ENCODE measurements around the gene CLDN12. TPM values are rescaled to one million over a fixed set of nuclear protein-coding genes. Genes with fewer than 3 reads are reported as not detected.

Gene CLDN12
- total and polyA plus RNA-seq, 11 donors, result 20.7 to 45.2 (median 31.4) TPM

GRCh38 chr7:90407484-90407821 lies 4.2 kb downstream of the CLDN12 start:
- Histone ChIP-seq H3K27me3 (no peaks in the 10 kb centered on the region), H3K27ac (peak overlapping the region in 6 of 12 donors; percentile 73 to 97 (median 94)), H3K9me3 (no peaks in the 10 kb centered on the region), H3K4me1 (peaks cover 0 to 70% (median 22%) of the 10 kb centered on the region in 12 donors), H3K4me3 (no peak overlapping the region), H3K36me3 (peaks cover 0 to 64% (median 21%) of the 10 kb centered on the region in 9 donors)
- intact Hi-C loops (cut with DNase I), result loop anchor here in 3 of 10 donors (5.0 to 10.0 kb wide), 2 partner anchors 60 to 63 kb away; partner anchors contain the start of gene GTPBP10 (in 3 of the 3)
- WGBS, 4 donors, result 86 to 93% (median 91%) methylated on average over 1 of the region's 1 CpG
- ATAC-seq (no peak), DNase-seq (no peak)
- TF ChIP-seq POLR2A (IDR thresholded peaks at IDR 0.05), result no peak
- TF ChIP-seq, protein P1, sequence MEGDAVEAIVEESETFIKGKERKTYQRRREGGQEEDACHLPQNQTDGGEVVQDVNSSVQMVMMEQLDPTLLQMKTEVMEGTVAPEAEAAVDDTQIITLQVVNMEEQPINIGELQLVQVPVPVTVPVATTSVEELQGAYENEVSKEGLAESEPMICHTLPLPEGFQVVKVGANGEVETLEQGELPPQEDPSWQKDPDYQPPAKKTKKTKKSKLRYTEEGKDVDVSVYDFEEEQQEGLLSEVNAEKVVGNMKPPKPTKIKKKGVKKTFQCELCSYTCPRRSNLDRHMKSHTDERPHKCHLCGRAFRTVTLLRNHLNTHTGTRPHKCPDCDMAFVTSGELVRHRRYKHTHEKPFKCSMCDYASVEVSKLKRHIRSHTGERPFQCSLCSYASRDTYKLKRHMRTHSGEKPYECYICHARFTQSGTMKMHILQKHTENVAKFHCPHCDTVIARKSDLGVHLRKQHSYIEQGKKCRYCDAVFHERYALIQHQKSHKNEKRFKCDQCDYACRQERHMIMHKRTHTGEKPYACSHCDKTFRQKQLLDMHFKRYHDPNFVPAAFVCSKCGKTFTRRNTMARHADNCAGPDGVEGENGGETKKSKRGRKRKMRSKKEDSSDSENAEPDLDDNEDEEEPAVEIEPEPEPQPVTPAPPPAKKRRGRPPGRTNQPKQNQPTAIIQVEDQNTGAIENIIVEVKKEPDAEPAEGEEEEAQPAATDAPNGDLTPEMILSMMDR (IDR thresholded peaks at IDR 0.05), result no peak

DNA sequence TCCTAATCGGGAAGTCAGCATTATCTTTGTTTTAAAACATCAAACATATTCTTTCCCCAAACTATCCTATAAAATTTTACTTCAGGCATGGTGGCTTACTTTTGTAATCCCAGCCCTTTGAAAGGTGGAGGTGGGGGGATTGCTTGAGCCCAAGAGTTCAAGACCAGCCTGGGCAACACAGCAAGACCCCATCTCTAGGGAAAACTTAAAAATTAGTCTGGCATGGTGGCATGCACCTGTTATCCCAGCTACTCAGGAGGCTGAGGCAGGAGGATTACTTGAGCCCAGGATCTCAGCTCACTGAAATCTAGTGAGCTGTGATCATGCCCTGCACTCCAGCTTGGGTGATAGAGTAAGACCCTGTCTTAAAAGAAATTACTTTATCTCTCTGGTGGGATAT lies 4.9 kb downstream of the CLDN12 start:
- 89 to 98% (median 95%) methylated on average over 1 of the region's 1 CpG for WGBS, 4 donors
- peaks cover 0 to 71% (median 27%) of the 10 kb centered on the region in 9 donors for H3K36me3 ChIP-seq
- no peaks in the 10 kb centered on the region for H3K27me3 ChIP-seq
- H3K9me3 ChIP-seq, result no peaks in the 10 kb centered on the region
- intact Hi-C loops (cut with DNase I), result loop anchor here in 3 of 10 donors (5.0 to 10.0 kb wide), 2 partner anchors 61 to 63 kb away; partner anchors contain the start of gene GTPBP10 (in 3 of the 3)
- ATAC-seq (no peak), DNase-seq (no peak)
- H3K4me3 ChIP-seq, result no peak overlapping the region
- TF ChIP-seq, protein P1 (IDR thresholded peaks at IDR 0.05), result no peak
- TF ChIP-seq POLR2A (IDR thresholded peaks at IDR 0.05), result no peak
- peak overlapping the region in 1 of 12 donors; percentile 96 for H3K27ac ChIP-seq
- peaks cover 0 to 77% (median 21%) of the 10 kb centered on the region in 12 donors for H3K4me1 ChIP-seq

DNA sequence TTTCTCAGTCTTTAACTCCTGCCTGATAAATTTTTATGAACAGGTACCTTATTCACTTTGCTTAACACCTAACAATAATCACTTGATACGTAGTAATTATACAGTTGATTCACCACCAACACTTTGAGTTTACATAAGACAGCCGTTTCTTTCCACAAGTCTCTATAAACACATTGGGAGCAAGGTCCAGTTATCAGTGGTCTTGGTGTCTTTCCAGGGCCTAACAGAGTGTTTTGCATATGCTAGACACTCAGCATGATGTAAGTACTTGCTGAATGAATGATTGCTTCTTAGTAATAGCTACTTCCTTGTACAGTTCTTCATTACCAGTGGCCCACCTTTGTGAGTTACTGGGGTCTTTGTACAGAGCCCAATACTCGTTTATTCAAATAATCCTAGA lies 6.4 kb downstream of the CLDN12 start:
- no peaks in the 10 kb centered on the region for H3K27me3 ChIP-seq
- DNase-seq, result no peak
- ATAC-seq, result peak in 3 of 4 donors; percentile 19 to 61 (median 59)
- intact Hi-C loops (cut with DNase I), result loop anchor here in 3 of 10 donors (5.0 to 10.0 kb wide), 2 partner anchors 62 to 65 kb away; partner anchors contain the start of gene GTPBP10 (in 3 of the 3)
- H3K9me3 ChIP-seq, result no peaks in the 10 kb centered on the region
- peak overlapping the region in 3 of 12 donors; percentile 5 to 67 (median 30) for H3K27ac ChIP-seq
- no peak overlapping the region for H3K4me3 ChIP-seq
- WGBS, 4 donors, result 49 to 66% (median 60%) methylated on average over 3 of the region's 3 CpGs
- TF ChIP-seq, protein P1 (IDR thresholded peaks at IDR 0.05), result no peak
- no peak for TF ChIP-seq POLR2A (IDR thresholded peaks at IDR 0.05)
- H3K36me3 ChIP-seq, result peaks cover 0 to 84% (median 30%) of the 10 kb centered on the region in 9 donors
- H3K4me1 ChIP-seq, result peaks cover 0 to 72% (median 14%) of the 10 kb centered on the region in 12 donors

GRCh38 chr7:90411510-90411909 lies 8.2 kb downstream of the CLDN12 start:
- intact Hi-C loops (cut with DNase I), result no loop called here
- Histone ChIP-seq H3K27ac (peak overlapping the region in 2 of 12 donors; percentile 5 to 54), H3K9me3 (no peaks in the 10 kb centered on the region), H3K36me3 (peaks cover 0 to 78% (median 28%) of the 10 kb centered on the region in 9 donors), H3K4me1 (peaks cover 0 to 61% (median 12%) of the 10 kb centered on the region in 12 donors), H3K27me3 (no peaks in the 10 kb centered on the region), H3K4me3 (no peak overlapping the region)
- no peak for DNase-seq
- no peak for TF ChIP-seq POLR2A (IDR thresholded peaks at IDR 0.05)
- TF ChIP-seq, protein P1 (IDR thresholded peaks at IDR 0.05), result no peak
- 44 to 84% (median 57%) methylated on average over 2 of the region's 2 CpGs for WGBS, 4 donors
- peak in 1 of 4 donors; percentile 21 for ATAC-seq

Data from heart left ventricle (tissue), 16 donors.